Astrocyte (in vitro differentiated cells and primary cell): ENCODE measurements around the gene SLC19A1. TPM values are rescaled to one million over a fixed set of nuclear protein-coding genes. Genes with fewer than 3 reads are reported as not detected.

Experiments
- DNase-seq: peaks from one replicate; pipeline ENCODE4 v3.0.0-alpha.2; 2010; ENCODE audit warnings: low read depth
- FAIRE-seq: peaks from 2 replicates; lab custom pipeline; 2011; peaks lifted over from hg19 to GRCh38; lab: Jason Lieb, UNC
- H2AFZ ChIP-seq: 2 replicates; pipeline ENCODE4 v1.6.0; 2012; ENCODE audit warnings: low read depth, low read length, inconsistent platforms
- H3K27ac ChIP-seq: 2 replicates; pipeline ENCODE4 v1.5.1; 2011; ENCODE audit warnings: low read depth, low read length, inconsistent platforms
- H3K27me3 ChIP-seq: 2 replicates; pipeline ENCODE4 v1.6.0; 2011; ENCODE audit warnings: low read length, inconsistent platforms; ENCODE audit not compliant: insufficient read depth
- H3K36me3 ChIP-seq: 2 replicates; pipeline ENCODE4 v1.5.1; 2011; ENCODE audit warnings: low read length, inconsistent platforms; ENCODE audit not compliant: insufficient read depth
- H3K4me1 ChIP-seq: 2 replicates; pipeline ENCODE4 v1.5.1; 2011; ENCODE audit warnings: low read length, inconsistent platforms; ENCODE audit not compliant: insufficient read depth
- H3K4me2 ChIP-seq: 2 replicates; pipeline ENCODE4 v1.6.0; 2012; ENCODE audit warnings: low read length, inconsistent platforms
- H3K4me3 ChIP-seq: 2 replicates; pipeline ENCODE4 v1.5.1; 2011; ENCODE audit warnings: low read depth, mild to moderate bottlenecking, low read length, inconsistent platforms; ENCODE audit not compliant: insufficient read depth
- H3K79me2 ChIP-seq: 2 replicates; pipeline ENCODE4 v1.6.0; 2012; ENCODE audit warnings: mild to moderate bottlenecking, low read length, inconsistent platforms; ENCODE audit not compliant: insufficient read depth
- H3K9ac ChIP-seq: 2 replicates; pipeline ENCODE4 v1.6.0; 2012; ENCODE audit warnings: mild to moderate bottlenecking, low read length, inconsistent platforms
- H3K9me3 ChIP-seq: 2 replicates; pipeline ENCODE4 v1.5.1; 2012; ENCODE audit warnings: low read depth, mild to moderate bottlenecking, low read length, inconsistent platforms; ENCODE audit not compliant: insufficient read depth
- H4K20me1 ChIP-seq: 2 replicates; pipeline ENCODE4 v1.6.0; 2012; ENCODE audit warnings: low read length, inconsistent platforms; ENCODE audit not compliant: insufficient read depth
- H3K27ac Mint-ChIP-seq: one replicate; pipeline ENCODE4 v1.8.0; 2021; ENCODE audit warnings: mild to moderate bottlenecking, mixed read lengths; ENCODE audit not compliant: unreplicated experiment
- H3K27me3 Mint-ChIP-seq: one replicate; pipeline ENCODE4 v1.8.0; 2021; ENCODE audit warnings: low read depth, mixed read lengths; ENCODE audit not compliant: unreplicated experiment
- H3K36me3 Mint-ChIP-seq: one replicate; pipeline ENCODE4 v1.8.0; 2021; ENCODE audit warnings: low read depth, mixed read lengths; ENCODE audit not compliant: unreplicated experiment
- H3K4me1 Mint-ChIP-seq: one replicate; pipeline ENCODE4 v1.8.0; 2021; ENCODE audit warnings: low read depth, mixed read lengths; ENCODE audit not compliant: unreplicated experiment
- H3K4me3 Mint-ChIP-seq: one replicate; pipeline ENCODE4 v1.8.0; 2021; ENCODE audit warnings: mild to moderate bottlenecking, moderate library complexity, mixed read lengths; ENCODE audit not compliant: unreplicated experiment
- H3K9me3 Mint-ChIP-seq: one replicate; pipeline ENCODE4 v1.8.0; 2021; ENCODE audit warnings: mild to moderate bottlenecking, mixed read lengths; ENCODE audit not compliant: unreplicated experiment
- EZH2 ChIP-seq: IDR thresholded peaks from 2 replicates; pipeline ENCODE4 v1.6.1; 2012; ENCODE audit warnings: mild to moderate bottlenecking, low read length, inconsistent platforms; ENCODE audit not compliant: insufficient read depth
- total RNA-seq: library from RNA; stranded (reverse); gene quantifications from 2 replicates; pipeline ENCODE4 v1.2.1, GENCODE V29; 2021
- TF ChIP-seq, protein P1 (sequence below): IDR thresholded peaks from 2 replicates; pipeline ENCODE4 v1.5.1; 2011; ENCODE audit warnings: low read depth, mild to moderate bottlenecking, inconsistent platforms, low read length, moderate library complexity; ENCODE audit not compliant: insufficient read depth

The SLC19A1 gene
- total RNA-seq, 1 donor from 2014 or later, result 11.7 TPM

DNA sequence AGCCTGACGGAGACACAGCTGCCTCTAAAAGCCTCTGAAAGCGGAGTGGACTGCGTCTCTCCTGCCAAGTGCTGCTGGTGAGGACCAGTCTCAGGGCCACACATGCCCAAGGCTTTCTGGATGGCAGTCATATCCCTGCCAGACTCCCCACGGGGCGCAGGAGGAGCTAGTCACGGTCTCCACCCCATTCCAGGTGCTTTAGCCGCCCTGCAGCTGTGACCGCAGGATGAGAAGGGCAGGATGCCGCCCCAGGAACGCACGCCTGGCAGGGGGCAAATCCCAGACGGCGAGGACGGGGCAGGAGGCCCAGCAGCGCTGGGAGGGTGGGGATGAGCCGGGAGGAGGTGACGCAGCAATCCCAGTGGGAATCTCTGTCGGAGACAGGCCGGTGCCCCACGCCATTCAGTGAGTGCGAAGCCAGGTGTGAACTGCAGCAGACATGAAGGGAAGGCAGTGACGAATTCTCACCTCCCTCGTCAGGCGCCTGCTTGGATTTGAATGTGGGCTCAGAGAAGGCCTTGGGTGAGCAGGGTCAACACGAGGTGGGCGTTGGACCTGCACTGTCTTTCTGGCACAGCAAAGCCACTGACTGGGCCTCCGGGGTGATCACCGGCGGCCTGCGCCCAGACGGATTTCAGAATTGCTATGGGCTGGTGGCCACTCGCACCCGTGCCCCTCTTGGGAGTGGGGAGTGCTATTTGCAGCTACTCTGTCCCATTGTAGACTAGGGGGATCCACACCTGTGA, 38.5 kb upstream of the SLC19A1 start:
- peaks cover 15% of the 10 kb centered on the region for H3K9me3 Mint-ChIP-seq
- H3K27me3 Mint-ChIP-seq, result peaks cover 25% of the 10 kb centered on the region
- H3K27ac Mint-ChIP-seq, result no peak overlapping the region
- no peaks in the 10 kb centered on the region for H3K36me3 ChIP-seq
- H3K4me3 ChIP-seq, result no peak overlapping the region
- no peaks in the 10 kb centered on the region for H3K79me2 ChIP-seq
- H4K20me1 ChIP-seq, result no peaks in the 10 kb centered on the region
- no peak overlapping the region for H3K4me2 ChIP-seq
- peaks cover 2% of the 10 kb centered on the region for H3K27me3 ChIP-seq
- no peaks in the 10 kb centered on the region for H3K9me3 ChIP-seq
- peak overlapping the region; percentile 34 for H2AFZ ChIP-seq
- H3K4me1 Mint-ChIP-seq, result no peaks in the 10 kb centered on the region
- no peaks in the 10 kb centered on the region for H3K4me1 ChIP-seq
- FAIRE-seq (no peak), DNase-seq (no peak)
- H3K4me3 Mint-ChIP-seq, result no peak overlapping the region
- no peak overlapping the region for H3K27ac ChIP-seq
- TF ChIP-seq, protein P1, sequence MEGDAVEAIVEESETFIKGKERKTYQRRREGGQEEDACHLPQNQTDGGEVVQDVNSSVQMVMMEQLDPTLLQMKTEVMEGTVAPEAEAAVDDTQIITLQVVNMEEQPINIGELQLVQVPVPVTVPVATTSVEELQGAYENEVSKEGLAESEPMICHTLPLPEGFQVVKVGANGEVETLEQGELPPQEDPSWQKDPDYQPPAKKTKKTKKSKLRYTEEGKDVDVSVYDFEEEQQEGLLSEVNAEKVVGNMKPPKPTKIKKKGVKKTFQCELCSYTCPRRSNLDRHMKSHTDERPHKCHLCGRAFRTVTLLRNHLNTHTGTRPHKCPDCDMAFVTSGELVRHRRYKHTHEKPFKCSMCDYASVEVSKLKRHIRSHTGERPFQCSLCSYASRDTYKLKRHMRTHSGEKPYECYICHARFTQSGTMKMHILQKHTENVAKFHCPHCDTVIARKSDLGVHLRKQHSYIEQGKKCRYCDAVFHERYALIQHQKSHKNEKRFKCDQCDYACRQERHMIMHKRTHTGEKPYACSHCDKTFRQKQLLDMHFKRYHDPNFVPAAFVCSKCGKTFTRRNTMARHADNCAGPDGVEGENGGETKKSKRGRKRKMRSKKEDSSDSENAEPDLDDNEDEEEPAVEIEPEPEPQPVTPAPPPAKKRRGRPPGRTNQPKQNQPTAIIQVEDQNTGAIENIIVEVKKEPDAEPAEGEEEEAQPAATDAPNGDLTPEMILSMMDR, result no peak
- TF ChIP-seq EZH2, result no peak
- H3K36me3 Mint-ChIP-seq, result no peaks in the 10 kb centered on the region
- no peak overlapping the region for H3K9ac ChIP-seq

DNA sequence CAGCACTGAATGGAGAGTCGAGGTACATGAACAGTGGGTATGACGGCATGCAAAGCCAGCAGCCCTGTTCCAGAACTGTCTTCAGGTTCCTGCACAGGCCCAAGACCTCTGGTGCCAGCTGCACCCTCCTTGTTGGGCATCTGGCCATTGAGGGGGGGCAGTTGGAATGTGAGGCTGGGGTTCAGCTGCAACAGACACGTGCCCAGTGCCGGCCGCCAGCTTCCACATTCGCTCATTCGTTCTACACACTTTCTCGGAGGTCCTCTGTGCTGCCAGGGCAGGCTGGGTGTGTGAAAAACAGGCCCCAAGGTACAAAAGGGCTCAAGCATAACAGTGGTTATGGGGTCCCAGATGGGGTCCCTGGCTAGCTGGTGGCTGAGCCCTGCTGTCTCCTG, 37.9 kb upstream of the SLC19A1 start:
- Mint-ChIP-seq H3K4me1 (no peaks in the 10 kb centered on the region), H3K27ac (no peak overlapping the region), H3K9me3 (peaks cover 12% of the 10 kb centered on the region), H3K27me3 (peaks cover 25% of the 10 kb centered on the region), H3K4me3 (no peak overlapping the region), H3K36me3 (no peaks in the 10 kb centered on the region)
- Histone ChIP-seq H3K4me1 (no peaks in the 10 kb centered on the region), H3K4me2 (no peak overlapping the region), H3K27ac (no peak overlapping the region), H3K4me3 (no peak overlapping the region), H2AFZ (no peak overlapping the region), H4K20me1 (no peaks in the 10 kb centered on the region), H3K79me2 (no peaks in the 10 kb centered on the region), H3K9me3 (no peaks in the 10 kb centered on the region), H3K9ac (no peak overlapping the region), H3K36me3 (no peaks in the 10 kb centered on the region), H3K27me3 (peaks cover 2% of the 10 kb centered on the region)
- FAIRE-seq (no peak), DNase-seq (no peak)
- TF ChIP-seq EZH2, result no peak
- TF ChIP-seq, protein P1, result no peak
